Measurements from ENCODE around the gene SLC2A10. TPM values are rescaled to one million over a fixed set of nuclear protein-coding genes. Genes with fewer than 3 reads are reported as not detected.
"Not testable (repeated sequence)": the region's sequence is repeated elsewhere in the genome, so short reads cannot be mapped to it uniquely, and the experiment has no call there.

The SLC2A10 gene
- total RNA-seq, 1 donor: 52.7 TPM

GRCh38 chr20:46673394-46674252 is 35.8 kb upstream of the SLC2A10 start:
- H3K4me3 ChIP-seq (ENCODE audit: low read depth, low read length): no peak overlapping the region
- DNase-seq (ENCODE audit: low read depth): no peak
- TF ChIP-seq CTCF (IDR thresholded peaks at IDR 0.05; ENCODE audit: insufficient read depth, low read depth, low read length): no peak

- no peak overlapping the region for H3K4me3 ChIP-seq (ENCODE audit: low read depth, low read length)
- no peak for DNase-seq (ENCODE audit: low read depth)
- TF ChIP-seq CTCF (IDR thresholded peaks at IDR 0.05; ENCODE audit: insufficient read depth, low read depth, low read length): no peak
Observed at GRCh38 chr20:46674253-46675083, 35.0 kb upstream of the SLC2A10 start.

- not testable (repeated sequence) for H3K4me3 ChIP-seq (ENCODE audit: low read depth, low read length); DNase-seq (ENCODE audit: low read depth)
Observed at GRCh38 chr20:46676649-46677316, 32.7 kb upstream of the SLC2A10 start.

GRCh38 chr20:46677608-46678007 is 31.8 kb upstream of the SLC2A10 start:
- H3K4me3 ChIP-seq (ENCODE audit: low read depth, low read length): no peak overlapping the region
- TF ChIP-seq CTCF (IDR thresholded peaks at IDR 0.05; ENCODE audit: insufficient read depth, low read depth, low read length): no peak
- DNase-seq (ENCODE audit: low read depth): no peak

- DNase-seq (ENCODE audit: low read depth): no peak
- H3K4me3 ChIP-seq (ENCODE audit: low read depth, low read length): no peak overlapping the region
- no peak for TF ChIP-seq CTCF (IDR thresholded peaks at IDR 0.05; ENCODE audit: insufficient read depth, low read depth, low read length)
Observed at GRCh38 chr20:46678516-46678915, 30.9 kb upstream of the SLC2A10 start.

- DNase-seq (ENCODE audit: low read depth): no peak
- H3K4me3 ChIP-seq (ENCODE audit: low read depth, low read length): no peak overlapping the region
- no peak for TF ChIP-seq CTCF (IDR thresholded peaks at IDR 0.05; ENCODE audit: insufficient read depth, low read depth, low read length)
Observed at GRCh38 chr20:46680684-46681031, 28.8 kb upstream of the SLC2A10 start.
